OCI-LY1 (cell line): Measurements from ENCODE around the gene CALHM1.

Experiments
- EZH2 ChIP-seq: fragments of 200-600 bp; sonication (generic), shearing (Covaris generic); IDR thresholded peaks from 2 replicates; pipeline ENCODE4 v1.8.0; 2017; ENCODE audit warnings: borderline replicate concordance, mixed run types, mild to moderate bottlenecking, antibody characterized with exemption, low read length, moderate library complexity, mixed read lengths
- TF ChIP-seq, protein P1 (sequence below): fragments of 200-600 bp; sonication (generic), shearing (Covaris generic); IDR thresholded peaks from 2 replicates; pipeline ENCODE4 v1.5.1; 2017; ENCODE audit warnings: mild to moderate bottlenecking, antibody characterized with exemption, low read length, moderate library complexity, mixed read lengths

DNA sequence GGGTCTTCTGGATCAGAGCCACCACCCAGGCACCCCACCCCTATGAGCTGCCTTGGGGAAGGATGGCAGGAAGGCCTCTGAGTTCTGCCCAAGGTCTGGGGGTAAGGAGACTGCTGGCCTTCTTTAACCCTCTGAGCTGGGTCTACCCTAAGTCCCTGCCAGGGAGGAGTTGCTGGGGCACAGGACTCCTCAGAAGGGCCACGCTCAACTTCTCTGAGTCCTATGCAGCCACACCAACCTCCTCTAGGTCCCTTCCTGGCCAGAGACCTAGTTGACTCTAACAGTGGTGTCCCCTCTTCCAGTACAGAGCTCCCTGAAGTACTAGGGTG lies 32.2 kb upstream of the CALHM1 start:
- TF ChIP-seq, protein P1, sequence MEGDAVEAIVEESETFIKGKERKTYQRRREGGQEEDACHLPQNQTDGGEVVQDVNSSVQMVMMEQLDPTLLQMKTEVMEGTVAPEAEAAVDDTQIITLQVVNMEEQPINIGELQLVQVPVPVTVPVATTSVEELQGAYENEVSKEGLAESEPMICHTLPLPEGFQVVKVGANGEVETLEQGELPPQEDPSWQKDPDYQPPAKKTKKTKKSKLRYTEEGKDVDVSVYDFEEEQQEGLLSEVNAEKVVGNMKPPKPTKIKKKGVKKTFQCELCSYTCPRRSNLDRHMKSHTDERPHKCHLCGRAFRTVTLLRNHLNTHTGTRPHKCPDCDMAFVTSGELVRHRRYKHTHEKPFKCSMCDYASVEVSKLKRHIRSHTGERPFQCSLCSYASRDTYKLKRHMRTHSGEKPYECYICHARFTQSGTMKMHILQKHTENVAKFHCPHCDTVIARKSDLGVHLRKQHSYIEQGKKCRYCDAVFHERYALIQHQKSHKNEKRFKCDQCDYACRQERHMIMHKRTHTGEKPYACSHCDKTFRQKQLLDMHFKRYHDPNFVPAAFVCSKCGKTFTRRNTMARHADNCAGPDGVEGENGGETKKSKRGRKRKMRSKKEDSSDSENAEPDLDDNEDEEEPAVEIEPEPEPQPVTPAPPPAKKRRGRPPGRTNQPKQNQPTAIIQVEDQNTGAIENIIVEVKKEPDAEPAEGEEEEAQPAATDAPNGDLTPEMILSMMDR = no peak
- no peak for TF ChIP-seq EZH2
